Measurements from ENCODE around the gene SLC46A1. TPM values are rescaled to one million over a fixed set of nuclear protein-coding genes. Genes with fewer than 3 reads are reported as not detected.

SLC46A1 gene
- polyA plus RNA-seq, 3 donors: 1.5 to 6.3 (median 1.7) TPM

- Histone ChIP-seq H3K4me3 (replicated peaks in 1 of 3; ENCODE audit: low read depth in 2 of 3, low read length in 3 of 3) (no peak overlapping the region), H2AFZ (ENCODE audit: insufficient read depth, low read depth, low read length, poor library complexity, severe bottlenecking) (no peak overlapping the region), H3K36me3 (replicated peaks in 1 of 2; ENCODE audit: control insufficient read depth in 1 of 2, insufficient read depth in 2 of 2, low read length in 2 of 2) (peaks cover 23 to 25% of the 10 kb centered on the region in 2 donors), H3K9me3 (replicated peaks in 1 of 2; ENCODE audit: control insufficient read depth in 1 of 2, insufficient read depth in 1 of 2, low read length in 2 of 2) (peaks cover 2 to 7% of the 10 kb centered on the region in 2 donors), H3K4me2 (replicated peaks; ENCODE audit: extremely low read depth, low read length, poor library complexity, severe bottlenecking) (no peak overlapping the region), H3K79me2 (ENCODE audit: insufficient read depth, low read length) (no peaks in the 10 kb centered on the region), H3K27ac (ENCODE audit: low read depth in 1 of 2, low read length in 2 of 2) (no peak overlapping the region), H3K9ac (ENCODE audit: insufficient read depth, low read length, poor library complexity, severe bottlenecking) (no peak overlapping the region), H3K27me3 (ENCODE audit: control insufficient read depth in 2 of 2, insufficient read depth in 2 of 2, low read length in 2 of 2) (peaks cover 10 to 15% of the 10 kb centered on the region in 2 donors), H3K4me1 (ENCODE audit: control insufficient read depth in 1 of 2, insufficient read depth in 2 of 2, low read length in 2 of 2) (peaks cover 23 to 34% of the 10 kb centered on the region in 2 donors), H4K20me1 (ENCODE audit: insufficient read depth, low read length) (peaks cover 4% of the 10 kb centered on the region)
- peaks cover 14 to 26% (median 16%) of the 10 kb centered on the region in 3 donors for H3K27me3 Mint-ChIP-seq (ENCODE audit: low read depth in 3 of 3)
- TF ChIP-seq, protein P1, sequence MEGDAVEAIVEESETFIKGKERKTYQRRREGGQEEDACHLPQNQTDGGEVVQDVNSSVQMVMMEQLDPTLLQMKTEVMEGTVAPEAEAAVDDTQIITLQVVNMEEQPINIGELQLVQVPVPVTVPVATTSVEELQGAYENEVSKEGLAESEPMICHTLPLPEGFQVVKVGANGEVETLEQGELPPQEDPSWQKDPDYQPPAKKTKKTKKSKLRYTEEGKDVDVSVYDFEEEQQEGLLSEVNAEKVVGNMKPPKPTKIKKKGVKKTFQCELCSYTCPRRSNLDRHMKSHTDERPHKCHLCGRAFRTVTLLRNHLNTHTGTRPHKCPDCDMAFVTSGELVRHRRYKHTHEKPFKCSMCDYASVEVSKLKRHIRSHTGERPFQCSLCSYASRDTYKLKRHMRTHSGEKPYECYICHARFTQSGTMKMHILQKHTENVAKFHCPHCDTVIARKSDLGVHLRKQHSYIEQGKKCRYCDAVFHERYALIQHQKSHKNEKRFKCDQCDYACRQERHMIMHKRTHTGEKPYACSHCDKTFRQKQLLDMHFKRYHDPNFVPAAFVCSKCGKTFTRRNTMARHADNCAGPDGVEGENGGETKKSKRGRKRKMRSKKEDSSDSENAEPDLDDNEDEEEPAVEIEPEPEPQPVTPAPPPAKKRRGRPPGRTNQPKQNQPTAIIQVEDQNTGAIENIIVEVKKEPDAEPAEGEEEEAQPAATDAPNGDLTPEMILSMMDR (IDR thresholded peaks at IDR 0.05): no peak
- H3K27ac Mint-ChIP-seq: no peak overlapping the region
- peaks cover 25 to 42% of the 10 kb centered on the region in 2 donors for H3K36me3 Mint-ChIP-seq
- peaks cover 27% of the 10 kb centered on the region for H3K4me1 Mint-ChIP-seq
- H3K9me3 Mint-ChIP-seq: peaks cover 0 to 3% (median 0%) of the 10 kb centered on the region in 7 donors
- no peak overlapping the region for H3K4me3 Mint-ChIP-seq
- intact Hi-C loops (cut with micrococcal nuclease): no loop called here
- DNase-seq: no peak
- 86% methylated on average over 5 of the region's 5 CpGs for WGBS (ENCODE audit: insufficient coverage)
Measured at GRCh38 chr17:28368306-28368831, 37.6 kb downstream of the SLC46A1 start.

DNA sequence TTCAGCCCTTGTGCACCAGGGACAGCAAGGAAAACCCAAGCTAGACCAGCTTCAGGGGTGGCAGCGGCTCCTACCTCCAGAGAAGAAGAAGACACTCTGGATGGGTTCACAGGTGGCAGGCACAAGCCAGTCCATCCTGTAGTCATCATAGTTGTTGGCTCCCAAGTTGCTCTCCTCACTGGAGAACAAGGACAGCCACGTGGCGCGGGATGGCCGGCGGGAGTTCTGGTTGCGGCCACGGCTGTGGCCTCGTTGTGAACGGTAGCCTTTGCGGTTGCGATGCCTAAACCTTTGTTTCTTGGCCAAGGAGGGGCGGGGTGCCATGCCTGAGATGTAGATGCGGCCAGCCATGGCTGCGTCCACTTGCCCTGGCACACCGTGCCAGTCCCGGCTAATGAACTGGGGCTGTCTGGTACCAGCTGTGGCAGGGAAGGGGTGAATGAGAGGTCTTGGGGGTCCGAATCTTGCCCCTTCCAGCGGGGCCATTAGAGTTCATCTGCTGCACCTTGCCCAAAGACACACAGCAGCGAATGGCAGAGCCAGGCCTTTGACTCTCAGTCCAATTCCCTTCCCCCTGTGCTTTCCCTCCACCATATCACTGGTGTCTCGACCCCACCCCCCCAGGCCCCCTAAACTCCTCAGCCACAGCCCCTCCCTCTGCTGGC is 38.2 kb downstream of the SLC46A1 start:
- no peak for DNase-seq
- peaks cover 4% of the 10 kb centered on the region for H4K20me1 ChIP-seq (ENCODE audit: insufficient read depth, low read length)
- Mint-ChIP-seq H3K36me3 (peaks cover 25 to 48% of the 10 kb centered on the region in 2 donors), H3K27me3 (ENCODE audit: low read depth in 3 of 3) (peaks cover 8 to 20% (median 10%) of the 10 kb centered on the region in 3 donors), H3K4me1 (peaks cover 26% of the 10 kb centered on the region), H3K4me3 (peak overlapping the region in 1 of 2 donors; percentile 12), H3K27ac (no peak overlapping the region), H3K9me3 (no peaks in the 10 kb centered on the region)
- WGBS (ENCODE audit: insufficient coverage): 94% methylated on average over 19 of the region's 21 CpGs
- no peaks in the 10 kb centered on the region for H3K79me2 ChIP-seq (ENCODE audit: insufficient read depth, low read length)
- peaks cover 4 to 10% of the 10 kb centered on the region in 2 donors for H3K27me3 ChIP-seq (ENCODE audit: control insufficient read depth in 2 of 2, insufficient read depth in 2 of 2, low read length in 2 of 2)
- TF ChIP-seq, protein P1 (IDR thresholded peaks at IDR 0.05): no peak
- no peak overlapping the region for H3K4me2 ChIP-seq (replicated peaks; ENCODE audit: extremely low read depth, low read length, poor library complexity, severe bottlenecking)
- intact Hi-C loops (cut with micrococcal nuclease): no loop called here
- peaks cover under 1 to 3% of the 10 kb centered on the region in 2 donors for H3K9me3 ChIP-seq (replicated peaks in 1 of 2; ENCODE audit: control insufficient read depth in 1 of 2, insufficient read depth in 1 of 2, low read length in 2 of 2)
- H3K4me3 ChIP-seq (replicated peaks in 1 of 3; ENCODE audit: low read depth in 2 of 3, low read length in 3 of 3): no peak overlapping the region
- no peak overlapping the region for H2AFZ ChIP-seq (ENCODE audit: insufficient read depth, low read depth, low read length, poor library complexity, severe bottlenecking)
- H3K27ac ChIP-seq (ENCODE audit: low read depth in 1 of 2, low read length in 2 of 2): no peak overlapping the region
- H3K4me1 ChIP-seq (ENCODE audit: control insufficient read depth in 1 of 2, insufficient read depth in 2 of 2, low read length in 2 of 2): peaks cover 23 to 32% of the 10 kb centered on the region in 2 donors
- H3K36me3 ChIP-seq (replicated peaks in 1 of 2; ENCODE audit: control insufficient read depth in 1 of 2, insufficient read depth in 2 of 2, low read length in 2 of 2): peaks cover 29 to 31% of the 10 kb centered on the region in 2 donors
- H3K9ac ChIP-seq (ENCODE audit: insufficient read depth, low read length, poor library complexity, severe bottlenecking): no peak overlapping the region

All from CD14-positive monocyte (primary cell).